Measurements from ENCODE around the gene TULP1. TPM values are rescaled to one million over a fixed set of nuclear protein-coding genes. Genes with fewer than 3 reads are reported as not detected.

The TULP1 gene
- total and polyA plus RNA-seq, 2 of the 8 experiments (the other 6 are each of a cell fraction or from before 2014, with no cell fraction given): 3.2 to 6.8 TPM

GRCh38 chr6:35494161-35494563 is 18.5 kb downstream of the TULP1 start:
- Histone ChIP-seq H4K91ac (replicated peaks; ENCODE audit: insufficient read length, low read length) (no peak overlapping the region), H3K27me3 (replicated peaks in 1 of 4; ENCODE audit: control insufficient read depth in 3 of 4, extremely low read depth in 1 of 4, insufficient read depth in 3 of 4, low read length in 3 of 4) (peaks cover 0 to 11% (median 4%) of the 10 kb centered on the region in 4 experiments; a peak in 4 of 7 replicates), H4K5ac (ENCODE audit: insufficient read length, low read depth, low read length) (no peak overlapping the region), H2BK15ac (ENCODE audit: low read length) (peak overlapping the region; percentile 46; the same call in 1 of the 2 replicates), H2BK12ac (ENCODE audit: low read depth, low read length) (peak overlapping the region; percentile 30; the same call in 1 of the 2 replicates), H3K4me1 (replicated peaks in 1 of 4; ENCODE audit: control insufficient read depth in 3 of 4, insufficient read depth in 4 of 4, low read length in 3 of 4) (peaks cover 22 to 66% (median 57%) of the 10 kb centered on the region in 4 experiments), H3K9me3 (ENCODE audit: insufficient read depth in 2 of 2, low read depth in 1 of 2, low read length in 1 of 2) (no peaks in the 10 kb centered on the region), H3K79me1 (ENCODE audit: low read depth, low read length) (peaks cover 16% of the 10 kb centered on the region), H2AK5ac (ENCODE audit: low read depth, low read length) (no peak overlapping the region), H3K4me2 (ENCODE audit: insufficient read depth in 1 of 2, low read depth in 2 of 2, low read length in 2 of 2) (peak overlapping the region; percentile 13 to 39; a peak in 3 of 4 replicates), H2BK20ac (ENCODE audit: low read length) (no peak overlapping the region), H3K23ac (ENCODE audit: insufficient read length) (no peak overlapping the region), H3K27ac (ENCODE audit: low read depth, low read length) (no peak overlapping the region), H4K8ac (ENCODE audit: extremely low read depth, insufficient read depth, low read length) (no peak overlapping the region), H3K56ac (replicated peaks; ENCODE audit: insufficient read length, low read depth, low read length) (no peak overlapping the region), H2BK5ac (ENCODE audit: low read depth, low read length) (peak overlapping the region; percentile 69; the same call in 1 of the 2 replicates), H3K23me2 (ENCODE audit: low read depth, low read length) (peaks cover 9% of the 10 kb centered on the region), H3K18ac (ENCODE audit: extremely low read depth, low read length) (no peak overlapping the region), H2BK120ac (replicated peaks; ENCODE audit: low read depth, low read length) (no peak overlapping the region), H3K36me3 (ENCODE audit: control insufficient read depth in 2 of 4, insufficient read depth in 4 of 4, low read length in 3 of 4) (no peaks in the 10 kb centered on the region), H3K14ac (ENCODE audit: insufficient read length) (no peak overlapping the region), H4K20me1 (replicated peaks in 1 of 2; ENCODE audit: control insufficient read depth in 1 of 2, insufficient read depth in 2 of 2, low read length in 2 of 2) (peaks cover 15 to 29% of the 10 kb centered on the region in 2 experiments), H3K4ac (replicated peaks; ENCODE audit: insufficient read length, low read depth, low read length) (no peak overlapping the region), H3K79me2 (ENCODE audit: control insufficient read depth in 1 of 2, insufficient read depth in 2 of 2, low read length in 2 of 2) (peaks cover 0 to 38% of the 10 kb centered on the region in 2 experiments; a peak in 2 of 4 replicates), H2AFZ (ENCODE audit: low read length) (no peak overlapping the region), H3K9ac (replicated peaks in 1 of 4; ENCODE audit: extremely low read depth in 1 of 4, low read depth in 3 of 4, low read length in 3 of 4) (no peak overlapping the region), H3K4me3 (ENCODE audit: extremely low read depth in 1 of 4, insufficient read depth in 2 of 4, low read depth in 3 of 4, low read length in 4 of 4) (no peak overlapping the region)
- DNase-seq (ENCODE audit: low read depth in 1 of 2, low spot score in 2 of 2) (no peak), FAIRE-seq (no peak)
- ChIA-PET POLR2A (ENCODE audit: partially characterized antibody) (interaction anchor here (37.6 kb wide), 1 partner anchor 17 kb away, joined by 1319 read pairs; the partner anchor contains the start of gene RPL10A), CTCF (ENCODE audit: partially characterized antibody) (interaction anchor here (1.2 to 2.4 kb wide), 2 partner anchors 22 to 42 kb away, joined by 3 to 8 read pairs; partner anchors contain the start of gene FANCE)
- 37% methylated on average over 4 of the region's 4 CpGs; no CpG with 5 or more reads in 1 of the 2 experiments for WGBS, 2 experiments (ENCODE audit: extremely low coverage in 1 of 2, insufficient coverage in 1 of 2, insufficient read length in 1 of 2, insufficient replicate concordance in 2 of 2, low coverage in 1 of 2, low lambda C conversion rate in 2 of 2, missing lambda C conversion rate in 1 of 2)
- TF ChIP-seq EGR1 (IDR thresholded peaks at IDR 0.05; ENCODE audit: borderline replicate concordance, low read depth, low read length) (no peak), USF2 (IDR thresholded peaks at IDR 0.05; ENCODE audit: low read length) (no peak)
